ENCODE measurements around the gene NREP.

NREP gene

DNA sequence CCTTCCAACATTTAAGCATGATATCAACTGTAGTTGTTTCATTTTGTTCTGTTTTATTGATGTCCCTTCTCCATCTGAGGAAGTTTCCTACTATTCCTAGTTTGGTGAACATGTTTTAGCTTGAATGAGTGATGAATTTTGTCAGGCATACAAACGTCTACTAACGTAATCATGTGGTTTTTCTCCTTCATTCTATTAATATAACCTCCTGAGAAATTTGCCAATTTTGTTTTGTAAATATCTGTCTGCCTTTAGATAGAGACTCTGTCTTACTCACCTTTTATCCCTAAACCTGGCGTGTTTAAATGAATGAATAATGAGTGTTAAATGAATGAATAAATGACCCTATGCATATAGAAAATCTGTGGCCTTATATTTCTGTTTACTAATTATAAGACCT, 26.5 kb upstream of the NREP start:
- H3K4me3 ChIP-seq (ENCODE audit: low read depth in 1 of 2, low read length in 1 of 2): no peak overlapping the region
- H3K27ac ChIP-seq: no peak overlapping the region
- H3K27me3 ChIP-seq: no peaks in the 10 kb centered on the region
- no peaks in the 10 kb centered on the region for H3K9me3 ChIP-seq
- no peaks in the 10 kb centered on the region for H3K36me3 ChIP-seq
- H3K4me1 ChIP-seq (ENCODE audit: control insufficient read depth in 1 of 2, insufficient read depth in 1 of 2, low read depth in 1 of 2, low read length in 1 of 2): peaks cover 0 to 17% of the 10 kb centered on the region in 2 experiments
- TF ChIP-seq, protein P1, sequence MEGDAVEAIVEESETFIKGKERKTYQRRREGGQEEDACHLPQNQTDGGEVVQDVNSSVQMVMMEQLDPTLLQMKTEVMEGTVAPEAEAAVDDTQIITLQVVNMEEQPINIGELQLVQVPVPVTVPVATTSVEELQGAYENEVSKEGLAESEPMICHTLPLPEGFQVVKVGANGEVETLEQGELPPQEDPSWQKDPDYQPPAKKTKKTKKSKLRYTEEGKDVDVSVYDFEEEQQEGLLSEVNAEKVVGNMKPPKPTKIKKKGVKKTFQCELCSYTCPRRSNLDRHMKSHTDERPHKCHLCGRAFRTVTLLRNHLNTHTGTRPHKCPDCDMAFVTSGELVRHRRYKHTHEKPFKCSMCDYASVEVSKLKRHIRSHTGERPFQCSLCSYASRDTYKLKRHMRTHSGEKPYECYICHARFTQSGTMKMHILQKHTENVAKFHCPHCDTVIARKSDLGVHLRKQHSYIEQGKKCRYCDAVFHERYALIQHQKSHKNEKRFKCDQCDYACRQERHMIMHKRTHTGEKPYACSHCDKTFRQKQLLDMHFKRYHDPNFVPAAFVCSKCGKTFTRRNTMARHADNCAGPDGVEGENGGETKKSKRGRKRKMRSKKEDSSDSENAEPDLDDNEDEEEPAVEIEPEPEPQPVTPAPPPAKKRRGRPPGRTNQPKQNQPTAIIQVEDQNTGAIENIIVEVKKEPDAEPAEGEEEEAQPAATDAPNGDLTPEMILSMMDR (IDR thresholded peaks at IDR 0.05): no peak

DNA sequence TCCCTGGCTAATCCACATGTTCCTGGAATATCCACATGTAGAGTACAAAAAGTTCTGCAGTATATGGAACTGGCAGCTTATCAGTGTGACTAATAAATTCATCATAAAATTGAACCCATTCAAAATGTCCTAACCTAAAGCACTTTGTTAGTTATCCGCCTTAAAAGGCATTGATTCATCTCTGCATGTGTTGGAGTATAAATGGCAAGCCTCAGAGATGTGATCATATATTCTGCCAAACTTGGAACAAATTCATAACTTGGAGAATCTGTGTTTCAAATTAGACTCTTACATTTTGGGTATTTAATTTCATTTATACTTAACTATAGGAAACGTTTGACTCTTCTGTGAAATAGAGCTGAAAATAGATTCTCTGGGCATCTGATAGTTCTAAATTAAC, 25.2 kb upstream of the NREP start:
- TF ChIP-seq, protein P1 (IDR thresholded peaks at IDR 0.05): no peak
- H3K4me3 ChIP-seq (ENCODE audit: low read depth in 1 of 2, low read length in 1 of 2): no peak overlapping the region
- H3K27me3 ChIP-seq: no peaks in the 10 kb centered on the region
- peaks cover 0 to 17% of the 10 kb centered on the region in 2 experiments for H3K4me1 ChIP-seq (ENCODE audit: control insufficient read depth in 1 of 2, insufficient read depth in 1 of 2, low read depth in 1 of 2, low read length in 1 of 2)
- no peak overlapping the region for H3K27ac ChIP-seq
- no peaks in the 10 kb centered on the region for H3K9me3 ChIP-seq
- H3K36me3 ChIP-seq: no peaks in the 10 kb centered on the region

DNA sequence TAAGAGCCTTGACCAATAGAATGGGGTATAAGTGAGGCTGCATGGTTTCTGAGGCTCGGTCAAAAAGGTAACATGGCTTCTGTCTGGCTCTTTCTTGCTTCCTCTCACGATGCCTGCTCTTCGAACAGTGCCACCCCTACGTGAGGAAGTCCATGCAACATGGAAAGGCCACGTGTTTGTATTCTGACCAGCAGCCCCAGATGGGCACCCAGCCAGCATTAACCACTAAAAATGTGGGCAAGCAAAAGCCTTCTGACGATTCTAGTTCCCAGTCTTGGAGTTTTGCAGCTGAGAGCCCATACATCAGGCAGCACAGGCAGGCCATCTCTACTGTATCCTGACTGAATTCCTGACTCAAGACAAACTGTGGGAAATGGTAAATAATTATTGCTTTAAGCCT, 24.2 kb upstream of the NREP start:
- H3K27me3 ChIP-seq: no peaks in the 10 kb centered on the region
- TF ChIP-seq, protein P1 (IDR thresholded peaks at IDR 0.05): no peak
- H3K27ac ChIP-seq: no peak overlapping the region
- H3K4me3 ChIP-seq (ENCODE audit: low read depth in 1 of 2, low read length in 1 of 2): no peak overlapping the region
- H3K36me3 ChIP-seq: no peaks in the 10 kb centered on the region
- H3K9me3 ChIP-seq: no peaks in the 10 kb centered on the region
- H3K4me1 ChIP-seq (ENCODE audit: control insufficient read depth in 1 of 2, insufficient read depth in 1 of 2, low read depth in 1 of 2, low read length in 1 of 2): peaks cover 3 to 27% of the 10 kb centered on the region in 2 experiments

DNA sequence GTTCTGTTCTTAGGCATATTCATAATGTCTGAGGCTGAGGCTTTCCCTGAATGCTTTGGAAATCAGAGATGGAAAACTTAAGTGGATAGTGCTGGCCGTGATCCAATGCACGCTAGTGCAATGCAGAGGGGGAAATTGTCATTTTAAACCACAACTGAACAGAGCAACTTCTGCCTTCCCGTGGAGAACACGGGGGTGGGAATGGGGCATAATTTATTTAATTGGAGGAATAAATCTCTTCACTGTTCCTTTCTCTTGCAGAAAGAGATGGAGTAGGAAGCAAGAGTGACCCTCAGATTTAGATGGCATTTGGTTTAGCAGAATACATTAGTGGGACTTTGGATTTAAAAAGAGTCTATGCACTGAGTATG, 22.9 kb upstream of the NREP start:
- Histone ChIP-seq H3K27ac (no peak overlapping the region), H3K4me1 (ENCODE audit: control insufficient read depth in 1 of 2, insufficient read depth in 1 of 2, low read depth in 1 of 2, low read length in 1 of 2) (peaks cover 7 to 35% of the 10 kb centered on the region in 2 experiments), H3K27me3 (no peaks in the 10 kb centered on the region), H3K9me3 (no peaks in the 10 kb centered on the region), H3K36me3 (no peaks in the 10 kb centered on the region), H3K4me3 (ENCODE audit: low read depth in 1 of 2, low read length in 1 of 2) (no peak overlapping the region)
- TF ChIP-seq, protein P1 (IDR thresholded peaks at IDR 0.05): no peak

DNA sequence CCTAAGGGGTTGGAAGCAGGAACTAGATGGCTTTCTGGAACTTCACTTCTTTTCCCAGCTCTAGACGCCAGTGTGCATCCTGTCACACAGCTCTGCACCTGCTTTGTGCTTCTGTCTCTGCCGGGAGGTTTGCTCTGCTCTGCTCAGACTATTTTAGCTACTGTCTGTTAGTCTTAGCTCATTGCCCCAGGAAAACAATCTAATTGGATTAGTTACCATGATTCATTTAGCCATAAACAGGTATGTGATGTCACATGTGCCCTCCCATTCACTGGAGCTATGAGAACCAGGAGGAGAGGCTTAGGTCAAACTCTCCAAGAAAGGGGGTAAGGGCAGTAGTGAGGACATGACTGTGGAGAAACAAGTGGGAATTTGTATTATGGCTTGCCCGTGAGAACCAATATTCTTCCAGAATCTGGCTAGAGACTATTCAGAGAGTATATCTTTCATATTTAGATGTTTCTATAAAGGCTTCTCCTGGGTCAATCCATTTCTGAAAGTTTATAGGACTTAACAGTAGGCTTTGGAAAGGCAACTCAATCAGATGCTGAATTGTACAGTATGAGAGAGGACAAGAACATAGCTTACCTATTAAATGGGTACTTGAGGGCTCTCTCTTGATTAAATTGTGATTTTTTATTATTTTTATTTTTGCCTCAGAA, 22.4 kb upstream of the NREP start:
- H3K36me3 ChIP-seq: no peaks in the 10 kb centered on the region
- H3K4me3 ChIP-seq (ENCODE audit: low read depth in 1 of 2, low read length in 1 of 2): no peak overlapping the region
- H3K4me1 ChIP-seq (ENCODE audit: control insufficient read depth in 1 of 2, insufficient read depth in 1 of 2, low read depth in 1 of 2, low read length in 1 of 2): peaks cover 12 to 40% of the 10 kb centered on the region in 2 experiments
- no peaks in the 10 kb centered on the region for H3K27me3 ChIP-seq
- no peaks in the 10 kb centered on the region for H3K9me3 ChIP-seq
- TF ChIP-seq, protein P1 (IDR thresholded peaks at IDR 0.05): no peak
- H3K27ac ChIP-seq: no peak overlapping the region

Measured in neutrophil (primary cell).